ENCODE data around the gene ASTL. TPM values are rescaled to one million over a fixed set of nuclear protein-coding genes. Genes with fewer than 3 reads are reported as not detected.

The ASTL gene
- total and polyA plus RNA-seq, 4 donors = 0.57 to 0.62 TPM; not detected in 2

- 90 to 93% methylated on average over 6 of the region's 6 CpGs for WGBS, 2 donors
- DNase-seq (peak in 1 of 2 donors; percentile 36), ATAC-seq (ENCODE audit: low FRiP score) (no peak)
- H3K36me3 ChIP-seq (ENCODE audit: control insufficient read depth in 1 of 2, insufficient read depth in 2 of 2, low read length in 1 of 2) = no peaks in the 10 kb centered on the region
- no peaks in the 10 kb centered on the region for H3K27me3 ChIP-seq (ENCODE audit: control insufficient read depth in 1 of 2, insufficient read depth in 2 of 2, low read length in 1 of 2)
- no peaks in the 10 kb centered on the region for H3K4me1 ChIP-seq (ENCODE audit: control insufficient read depth in 1 of 2, insufficient read depth in 2 of 2, low read length in 2 of 2)
- H3K9me3 ChIP-seq (ENCODE audit: control insufficient read depth, low read length) = peaks cover 9% of the 10 kb centered on the region
- intact Hi-C loops (cut with DNase I) = no loop called here
- H3K4me3 ChIP-seq (ENCODE audit: low read length in 2 of 2) = no peak overlapping the region
- H3K27ac ChIP-seq (ENCODE audit: low read depth in 1 of 2, low read length in 2 of 2) = no peak overlapping the region
Observed at GRCh38 chr2:96104487-96104861, 33.8 kb downstream of the ASTL start.

GRCh38 chr2:96103761-96104486 is 34.4 kb downstream of the ASTL start:
- DNase-seq = peak; percentile 33 to 50
- Histone ChIP-seq H3K36me3 (ENCODE audit: control insufficient read depth in 1 of 2, insufficient read depth in 2 of 2, low read length in 1 of 2) (no peaks in the 10 kb centered on the region), H3K4me3 (ENCODE audit: low read length in 2 of 2) (no peak overlapping the region), H3K4me1 (ENCODE audit: control insufficient read depth in 1 of 2, insufficient read depth in 2 of 2, low read length in 2 of 2) (no peaks in the 10 kb centered on the region), H3K27ac (ENCODE audit: low read depth in 1 of 2, low read length in 2 of 2) (no peak overlapping the region), H3K27me3 (ENCODE audit: control insufficient read depth in 1 of 2, insufficient read depth in 2 of 2, low read length in 1 of 2) (no peaks in the 10 kb centered on the region), H3K9me3 (ENCODE audit: control insufficient read depth, low read length) (peaks cover 9% of the 10 kb centered on the region)
- ATAC-seq (ENCODE audit: low FRiP score) = no peak
- intact Hi-C loops (cut with DNase I) = no loop called here
- 39% methylated on average over 5 to 6 of the region's 6 CpGs for WGBS, 2 donors

- no peak overlapping the region for H3K27ac ChIP-seq (ENCODE audit: low read depth in 1 of 2, low read length in 2 of 2)
Observed at GRCh38 chr2:96103187-96103601, 35.1 kb downstream of the ASTL start.

GRCh38 chr2:96102596-96103186 is 35.6 kb downstream of the ASTL start:
- WGBS, 2 donors = 97 to 98% methylated on average over 15 of the region's 15 CpGs
- DNase-seq (peak; percentile 16 to 62), ATAC-seq (ENCODE audit: low FRiP score) (no peak)
- H3K4me1 ChIP-seq (ENCODE audit: control insufficient read depth in 1 of 2, insufficient read depth in 2 of 2, low read length in 2 of 2) = no peaks in the 10 kb centered on the region
- intact Hi-C loops (cut with DNase I) = no loop called here
- peaks cover 9% of the 10 kb centered on the region for H3K9me3 ChIP-seq (ENCODE audit: control insufficient read depth, low read length)
- H3K4me3 ChIP-seq (ENCODE audit: low read length in 2 of 2) = no peak overlapping the region
- H3K27ac ChIP-seq (ENCODE audit: low read depth in 1 of 2, low read length in 2 of 2) = no peak overlapping the region
- no peaks in the 10 kb centered on the region for H3K27me3 ChIP-seq (ENCODE audit: control insufficient read depth in 1 of 2, insufficient read depth in 2 of 2, low read length in 1 of 2)
- no peaks in the 10 kb centered on the region for H3K36me3 ChIP-seq (ENCODE audit: control insufficient read depth in 1 of 2, insufficient read depth in 2 of 2, low read length in 1 of 2)

More at GRCh38 chr2:96103187-96103601, 35.1 kb downstream of the ASTL start:
- 93 to 95% methylated on average over 8 of the region's 8 CpGs for WGBS, 2 donors
- DNase-seq (peak in 1 of 2 donors; percentile 42), ATAC-seq (ENCODE audit: low FRiP score) (no peak)
- peaks cover 9% of the 10 kb centered on the region for H3K9me3 ChIP-seq (ENCODE audit: control insufficient read depth, low read length)
- no peaks in the 10 kb centered on the region for H3K4me1 ChIP-seq (ENCODE audit: control insufficient read depth in 1 of 2, insufficient read depth in 2 of 2, low read length in 2 of 2)
- H3K36me3 ChIP-seq (ENCODE audit: control insufficient read depth in 1 of 2, insufficient read depth in 2 of 2, low read length in 1 of 2) = no peaks in the 10 kb centered on the region
- H3K4me3 ChIP-seq (ENCODE audit: low read length in 2 of 2) = no peak overlapping the region
- H3K27me3 ChIP-seq (ENCODE audit: control insufficient read depth in 1 of 2, insufficient read depth in 2 of 2, low read length in 1 of 2) = no peaks in the 10 kb centered on the region
- intact Hi-C loops (cut with DNase I) = no loop called here

- H3K36me3 ChIP-seq (ENCODE audit: control insufficient read depth in 1 of 2, insufficient read depth in 2 of 2, low read length in 1 of 2) = no peaks in the 10 kb centered on the region
- no peaks in the 10 kb centered on the region for H3K27me3 ChIP-seq (ENCODE audit: control insufficient read depth in 1 of 2, insufficient read depth in 2 of 2, low read length in 1 of 2)
- H3K27ac ChIP-seq (ENCODE audit: low read depth in 1 of 2, low read length in 2 of 2) = no peak overlapping the region
- no peak overlapping the region for H3K4me3 ChIP-seq (ENCODE audit: low read length in 2 of 2)
- no peaks in the 10 kb centered on the region for H3K4me1 ChIP-seq (ENCODE audit: control insufficient read depth in 1 of 2, insufficient read depth in 2 of 2, low read length in 2 of 2)
- peak; percentile 25 to 42 for DNase-seq
- peaks cover 8% of the 10 kb centered on the region for H3K9me3 ChIP-seq (ENCODE audit: control insufficient read depth, low read length)
- intact Hi-C loops (cut with DNase I) = no loop called here
- WGBS, 2 donors = 91 to 93% methylated on average over 3 of the region's 3 CpGs
- no peak for ATAC-seq (ENCODE audit: low FRiP score)
Observed at GRCh38 chr2:96100893-96101304, 37.4 kb downstream of the ASTL start.

GRCh38 chr2:96099861-96100798 is 38.2 kb downstream of the ASTL start:
- peak; percentile 39 to 54 for DNase-seq
- intact Hi-C loops (cut with DNase I) = no loop called here

GRCh38 chr2:96098900-96099590 is 39.3 kb downstream of the ASTL start:
- H3K36me3 ChIP-seq (ENCODE audit: control insufficient read depth in 1 of 2, insufficient read depth in 2 of 2, low read length in 1 of 2) = no peaks in the 10 kb centered on the region
- H3K27me3 ChIP-seq (ENCODE audit: control insufficient read depth in 1 of 2, insufficient read depth in 2 of 2, low read length in 1 of 2) = no peaks in the 10 kb centered on the region
- peak; percentile 55 for ATAC-seq (ENCODE audit: low FRiP score)
- 41 to 43% methylated on average over 11 of the region's 11 CpGs for WGBS, 2 donors
- H3K9me3 ChIP-seq (ENCODE audit: control insufficient read depth, low read length) = no peaks in the 10 kb centered on the region
- H3K4me3 ChIP-seq (ENCODE audit: low read length in 2 of 2) = no peak overlapping the region
- H3K4me1 ChIP-seq (ENCODE audit: control insufficient read depth in 1 of 2, insufficient read depth in 2 of 2, low read length in 2 of 2) = no peaks in the 10 kb centered on the region
- DNase-seq = peak; percentile 62 to 71
- H3K27ac ChIP-seq (ENCODE audit: low read depth in 1 of 2, low read length in 2 of 2) = peak overlapping the region in 1 of 2 donors; percentile 39
- intact Hi-C loops (cut with DNase I) = no loop called here

More at GRCh38 chr2:96099861-96100798, 38.2 kb downstream of the ASTL start:
- Histone ChIP-seq H3K27ac (ENCODE audit: low read depth in 1 of 2, low read length in 2 of 2) (no peak overlapping the region), H3K27me3 (ENCODE audit: control insufficient read depth in 1 of 2, insufficient read depth in 2 of 2, low read length in 1 of 2) (no peaks in the 10 kb centered on the region), H3K4me1 (ENCODE audit: control insufficient read depth in 1 of 2, insufficient read depth in 2 of 2, low read length in 2 of 2) (no peaks in the 10 kb centered on the region), H3K36me3 (ENCODE audit: control insufficient read depth in 1 of 2, insufficient read depth in 2 of 2, low read length in 1 of 2) (no peaks in the 10 kb centered on the region), H3K4me3 (ENCODE audit: low read length in 2 of 2) (no peak overlapping the region), H3K9me3 (ENCODE audit: control insufficient read depth, low read length) (peaks cover 1% of the 10 kb centered on the region)
- no peak for ATAC-seq (ENCODE audit: low FRiP score)
- WGBS, 2 donors = 92% methylated on average over 12 of the region's 12 CpGs

Measured in aorta (tissue), 5 donors.